Peyer's patch (tissue), 4 donors: ENCODE data around the gene COG5. TPM values are rescaled to one million over a fixed set of nuclear protein-coding genes. Genes with fewer than 3 reads are reported as not detected.
"Not testable (repeated sequence)": the region's sequence is repeated elsewhere in the genome, so short reads cannot be mapped to it uniquely, and the experiment has no call there.

Experiments used
- DNase-seq, 3 donors: peaks; one replicate each; pipeline ENCODE4 v3.0.0-alpha.2; 2017 to 2019
- H3K27ac ChIP-seq, 4 donors: fragments of 200-600 bp; sonication (generic); one replicate each; pipeline ENCODE4 v1.5.1; 2016 to 2019
- H3K27me3 ChIP-seq, 2 donors: fragments of 200-600 bp; sonication (generic); one replicate each; pipeline ENCODE4 v1.5.1; 2019
- H3K36me3 ChIP-seq, 3 donors: fragments of 200-600 bp; sonication (generic); one replicate each; pipeline ENCODE4 v1.5.1; 2016 to 2019
- H3K4me1 ChIP-seq, 4 donors: fragments of 200-600 bp; sonication (generic); one replicate each; pipeline ENCODE4 v1.5.1; 2016 to 2019
- H3K4me3 ChIP-seq, 4 donors: fragments of 200-600 bp; sonication (generic); 1 replicate in 3 of 4; 2 replicates in 1 of 4; pipeline ENCODE4 v1.5.1; 2016 to 2019; ENCODE audit warnings: mild to moderate bottlenecking in 1 of 4
- H3K9me3 ChIP-seq, 4 donors: fragments of 200-600 bp; sonication (generic); one replicate each; pipeline ENCODE4 v1.5.1; 2016 to 2019; ENCODE audit warnings: mild to moderate bottlenecking in 1 of 4
- POLR2A ChIP-seq, 2 donors: fragments of 450-650 bp; IDR thresholded peaks; one replicate each; pipeline ENCODE4 v1.5.1; 2017; ENCODE audit warnings: antibody characterized with exemption in 2 of 2, mild to moderate bottlenecking in 2 of 2, moderate library complexity in 2 of 2
- total RNA-seq, 4 donors: library from RNA; depleted of rRNA; stranded (reverse); fragments of >200 nt; gene quantifications; one replicate each; pipeline ENCODE4 v1.1.0, GENCODE V29; 2016
- TF ChIP-seq, protein P1 (sequence below), 6 experiments: fragments of 450-650 bp in 4 of 6; fragments of 200-600 bp in 2 of 6; sonication (generic) in 1 of 6; IDR thresholded peaks; one replicate each; pipeline ENCODE4 v1.5.1; 2017 to 2019; ENCODE audit warnings: antibody characterized with exemption in 6 of 6, mild to moderate bottlenecking in 3 of 6, moderate library complexity in 1 of 6

COG5 gene
- total RNA-seq, 4 donors from 2014 or later = 31.1 to 175 (median 68.0) TPM

DNA sequence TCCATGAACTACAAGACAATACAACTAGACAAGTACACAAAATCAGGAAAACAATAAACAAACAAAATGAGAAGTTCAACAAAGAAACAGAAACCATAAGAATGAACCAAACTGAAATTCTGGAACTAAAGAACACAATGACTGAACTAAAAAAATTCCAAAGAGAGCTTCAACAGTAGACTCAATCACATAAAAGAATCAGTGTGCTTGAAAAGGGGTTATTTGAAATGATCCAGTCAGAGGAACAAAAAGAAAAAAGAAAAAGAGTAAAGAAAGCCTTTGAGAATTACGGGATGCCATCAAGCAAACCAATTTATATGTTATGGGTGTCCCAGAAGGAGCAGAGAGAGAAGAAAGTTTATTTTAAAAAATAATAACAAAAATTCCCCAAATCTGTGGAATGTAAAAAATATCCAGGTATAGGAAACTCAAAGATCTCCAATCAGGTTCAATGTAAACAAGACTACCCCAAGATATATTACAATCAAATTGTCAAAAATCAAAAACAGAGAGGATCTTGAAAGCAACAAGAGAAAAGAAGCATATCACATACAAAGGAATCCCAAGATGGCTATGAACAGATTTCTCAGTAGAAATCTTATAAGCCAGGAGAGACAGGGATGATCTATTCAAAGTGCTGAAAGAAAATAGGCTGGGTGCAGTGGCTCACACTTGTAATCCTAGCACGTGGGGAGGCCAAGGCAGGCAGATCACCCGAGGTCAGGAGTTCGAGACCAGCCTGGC, 18.7 kb downstream of the COG5 start:
- no peaks in the 10 kb centered on the region for H3K27me3 ChIP-seq
- H3K36me3 ChIP-seq = peaks cover 0 to 46% (median 0%) of the 10 kb centered on the region in 3 donors
- peaks cover 0 to 5% (median 0%) of the 10 kb centered on the region in 4 donors for H3K9me3 ChIP-seq
- DNase-seq = no peak
- H3K4me3 ChIP-seq = no peak overlapping the region
- no peak overlapping the region for H3K27ac ChIP-seq
- TF ChIP-seq, protein P1, sequence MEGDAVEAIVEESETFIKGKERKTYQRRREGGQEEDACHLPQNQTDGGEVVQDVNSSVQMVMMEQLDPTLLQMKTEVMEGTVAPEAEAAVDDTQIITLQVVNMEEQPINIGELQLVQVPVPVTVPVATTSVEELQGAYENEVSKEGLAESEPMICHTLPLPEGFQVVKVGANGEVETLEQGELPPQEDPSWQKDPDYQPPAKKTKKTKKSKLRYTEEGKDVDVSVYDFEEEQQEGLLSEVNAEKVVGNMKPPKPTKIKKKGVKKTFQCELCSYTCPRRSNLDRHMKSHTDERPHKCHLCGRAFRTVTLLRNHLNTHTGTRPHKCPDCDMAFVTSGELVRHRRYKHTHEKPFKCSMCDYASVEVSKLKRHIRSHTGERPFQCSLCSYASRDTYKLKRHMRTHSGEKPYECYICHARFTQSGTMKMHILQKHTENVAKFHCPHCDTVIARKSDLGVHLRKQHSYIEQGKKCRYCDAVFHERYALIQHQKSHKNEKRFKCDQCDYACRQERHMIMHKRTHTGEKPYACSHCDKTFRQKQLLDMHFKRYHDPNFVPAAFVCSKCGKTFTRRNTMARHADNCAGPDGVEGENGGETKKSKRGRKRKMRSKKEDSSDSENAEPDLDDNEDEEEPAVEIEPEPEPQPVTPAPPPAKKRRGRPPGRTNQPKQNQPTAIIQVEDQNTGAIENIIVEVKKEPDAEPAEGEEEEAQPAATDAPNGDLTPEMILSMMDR (IDR thresholded peaks at IDR 0.05) = no peak
- no peak for TF ChIP-seq POLR2A (IDR thresholded peaks at IDR 0.05)
- H3K4me1 ChIP-seq = no peaks in the 10 kb centered on the region

DNA sequence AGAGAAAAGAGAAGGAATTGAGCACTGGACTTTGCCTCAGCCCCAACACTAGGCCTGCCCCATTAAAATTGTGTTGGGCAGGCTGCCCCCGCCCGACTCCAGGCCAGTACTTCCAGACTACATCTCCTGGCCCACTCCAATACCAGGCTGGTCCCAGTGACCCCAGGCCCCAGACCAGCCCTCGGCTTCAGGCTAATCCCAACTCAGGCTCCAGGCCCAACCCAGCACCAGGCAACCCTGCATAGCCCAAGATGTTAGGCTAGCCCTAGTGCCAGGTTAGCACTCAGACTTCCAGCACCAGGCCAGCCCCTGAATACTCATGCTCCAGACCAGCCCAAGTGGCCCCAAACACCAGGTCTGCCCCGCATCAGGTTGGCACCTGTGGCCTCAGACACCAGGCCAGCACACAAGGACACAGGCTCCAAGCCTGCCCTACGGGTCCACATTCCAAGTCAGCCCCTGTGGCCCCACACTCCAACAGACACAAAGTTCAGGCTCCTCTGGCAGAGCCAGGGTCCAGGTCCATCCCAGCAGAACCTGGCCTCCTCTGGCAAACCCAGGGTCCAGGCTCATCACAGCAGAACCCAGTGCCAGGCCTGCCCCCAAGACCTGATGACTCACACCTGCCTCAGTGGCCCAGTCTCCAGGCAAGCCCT, 20.3 kb downstream of the COG5 start:
- Histone ChIP-seq H3K36me3 (peaks cover 0 to 52% (median 0%) of the 10 kb centered on the region in 3 donors), H3K27ac (no peak overlapping the region), H3K27me3 (no peaks in the 10 kb centered on the region), H3K4me3 (no peak overlapping the region), H3K9me3 (peaks cover 0 to 5% (median 0%) of the 10 kb centered on the region in 4 donors), H3K4me1 (no peaks in the 10 kb centered on the region)
- DNase-seq = no peak
- TF ChIP-seq, protein P1 (IDR thresholded peaks at IDR 0.05) = no peak
- TF ChIP-seq POLR2A (IDR thresholded peaks at IDR 0.05) = no peak

GRCh38 chr7:107538001-107538400, 25.7 kb downstream of the COG5 start:
- H3K9me3 ChIP-seq = peaks cover 0 to 3% (median 0%) of the 10 kb centered on the region in 4 donors
- peaks cover 0 to 14% (median 0%) of the 10 kb centered on the region in 3 donors for H3K36me3 ChIP-seq
- no peaks in the 10 kb centered on the region for H3K4me1 ChIP-seq
- H3K27ac ChIP-seq = no peak overlapping the region
- H3K27me3 ChIP-seq = no peaks in the 10 kb centered on the region
- TF ChIP-seq, protein P1 (IDR thresholded peaks at IDR 0.05) = no peak
- TF ChIP-seq POLR2A (IDR thresholded peaks at IDR 0.05) = no peak
- no peak for DNase-seq
- no peak overlapping the region for H3K4me3 ChIP-seq

- H3K27ac ChIP-seq, H3K4me1 ChIP-seq, DNase-seq, H3K27me3 ChIP-seq, H3K9me3 ChIP-seq, H3K4me3 ChIP-seq: not testable (repeated sequence)
- H3K36me3 ChIP-seq = peaks cover 0 to 14% (median 0%) of the 10 kb centered on the region in 3 donors
Measured at GRCh38 chr7:107537228-107537627, 26.5 kb downstream of the COG5 start.

DNA sequence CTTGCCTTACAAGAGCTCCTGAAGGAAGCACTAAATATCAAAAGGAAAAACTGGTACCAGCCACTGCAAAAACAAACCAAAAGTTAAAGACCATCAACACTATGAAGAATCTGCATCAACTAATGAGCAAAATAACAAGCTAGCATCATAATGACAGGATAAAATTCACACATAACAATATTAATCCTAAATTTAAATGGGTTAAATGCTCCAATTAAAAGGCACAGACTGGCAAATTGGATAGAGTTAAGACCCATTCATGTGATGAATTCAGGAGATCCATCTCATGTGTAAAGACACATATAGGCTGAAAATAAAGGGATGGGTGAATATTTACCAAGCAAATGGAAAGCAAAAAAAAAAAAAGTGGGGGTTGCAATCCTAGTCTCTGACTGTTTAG, 29.6 kb downstream of the COG5 start:
- Histone ChIP-seq H3K27ac (no peak overlapping the region), H3K36me3 (peaks cover 0 to 11% (median 0%) of the 10 kb centered on the region in 3 donors), H3K4me3 (no peak overlapping the region), H3K4me1 (no peaks in the 10 kb centered on the region), H3K9me3 (peaks cover 0 to 3% (median 0%) of the 10 kb centered on the region in 4 donors), H3K27me3 (no peaks in the 10 kb centered on the region)
- no peak for DNase-seq
- TF ChIP-seq, protein P1 (IDR thresholded peaks at IDR 0.05) = no peak
- TF ChIP-seq POLR2A (IDR thresholded peaks at IDR 0.05) = no peak

DNA sequence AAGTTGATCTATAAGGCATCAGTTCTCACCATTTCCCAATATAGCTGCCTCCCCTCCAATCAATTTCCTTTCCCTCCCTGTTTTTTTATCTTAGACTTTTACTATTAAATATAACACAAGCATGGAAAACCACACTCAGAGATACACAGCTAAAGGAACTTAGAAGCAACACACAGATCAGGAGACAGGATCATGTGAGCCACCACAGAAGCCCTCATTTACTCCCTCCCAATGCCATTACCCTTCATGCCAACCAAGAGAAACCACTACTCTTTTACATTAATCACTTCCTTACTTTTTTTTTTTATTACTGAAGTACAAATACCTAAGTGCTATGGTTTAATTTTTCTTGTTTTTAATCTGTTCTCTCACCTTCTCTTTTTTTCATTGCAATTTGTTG, 33.0 kb downstream of the COG5 start:
- Histone ChIP-seq H3K27me3 (no peaks in the 10 kb centered on the region), H3K36me3 (no peaks in the 10 kb centered on the region), H3K4me1 (no peaks in the 10 kb centered on the region), H3K27ac (no peak overlapping the region), H3K9me3 (no peaks in the 10 kb centered on the region), H3K4me3 (no peak overlapping the region)
- no peak for DNase-seq
- TF ChIP-seq POLR2A (IDR thresholded peaks at IDR 0.05) = no peak
- TF ChIP-seq, protein P1 (IDR thresholded peaks at IDR 0.05) = no peak
